Ovary (tissue), 3 donors: Measurements from ENCODE around the gene SLC1A6.

Source experiments
- CTCF ChIP-seq, 3 donors: fragments of 450-650 bp in 2 of 3; fragments of 200-600 bp in 1 of 3; IDR thresholded peaks; one replicate each; pipeline versions ENCODE4 v1.5.1 to v1.8.0; 2016 to 2022; ENCODE audit warnings: antibody characterized with exemption in 3 of 3, mild to moderate bottlenecking in 1 of 3
- POLR2A ChIP-seq: fragments of 450-650 bp; IDR thresholded peaks from one replicate; pipeline ENCODE4 v1.6.1; 2017; ENCODE audit warnings: antibody characterized with exemption, mild to moderate bottlenecking, moderate library complexity
- donor health status: DM: no; HTN: no; CAD: no.

DNA sequence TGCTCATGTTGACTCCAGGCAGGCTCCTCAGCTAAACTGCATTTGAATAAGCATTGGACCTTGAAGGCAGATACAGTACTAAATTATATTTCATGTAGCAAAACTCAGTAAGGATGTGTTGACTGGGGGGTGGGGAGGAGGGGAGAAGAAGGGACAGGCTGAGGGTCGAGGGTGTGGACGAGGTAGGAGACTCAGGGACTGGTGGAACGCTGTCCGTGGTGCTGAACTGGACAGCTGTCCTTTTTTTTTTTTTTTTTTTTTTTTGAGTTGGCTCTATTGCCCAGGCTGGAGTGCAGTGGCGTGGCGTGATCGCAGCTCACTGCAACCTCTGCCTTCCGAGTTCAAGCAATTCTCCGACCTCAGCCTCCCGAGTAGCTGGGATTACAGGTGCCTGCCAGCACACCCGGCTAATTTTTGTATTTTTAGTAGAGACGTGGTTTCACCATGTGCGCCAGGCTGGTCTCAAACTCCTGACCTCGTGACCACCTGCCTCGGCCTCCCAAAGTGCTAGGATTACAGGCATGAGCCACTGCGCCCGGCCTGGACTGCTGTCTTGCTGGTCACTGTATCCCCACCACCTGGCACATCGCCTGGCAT lies 36.4 kb upstream of the SLC1A6 start:
- TF ChIP-seq CTCF (IDR thresholded peaks at IDR 0.05) = no peak
- TF ChIP-seq POLR2A = no peak
